Stimulated activated CD4-positive, alpha-beta T cell treated with anti-CD3 and anti-CD28 coated beads, Interleukin-4, amount 100 ng/mL, for 48 hours (primary cell): ENCODE measurements around the gene CLDN3.
"Not testable (repeated sequence)": the region's sequence is repeated elsewhere in the genome, so short reads cannot be mapped to it uniquely, and the experiment has no call there.

ENCODE experiments used
- DNase-seq, 2 donors: peaks; one replicate each; pipeline ENCODE4 v3.0.0-alpha.2; 2020; ENCODE audit warnings: low read depth in 2 of 2

CLDN3 gene

GRCh38 chr7:73770002-73770859 lies at the start of gene CLDN3:
CLDN3 (minus strand) TSS chr7:73770270; CDS start chr7:73770049, 221 bp downstream.
- DNase-seq = peak in 1 of 2 donors; percentile 10

GRCh38 chr7:73817121-73817520 lies 47.1 kb upstream of the CLDN3 start:
- DNase-seq = no peak

- no peak for DNase-seq
Observed at GRCh38 chr7:73815436-73815835, 45.4 kb upstream of the CLDN3 start.

- no peak for DNase-seq
Observed at GRCh38 chr7:73812996-73813395, 42.9 kb upstream of the CLDN3 start.

GRCh38 chr7:73811760-73812168 lies 41.7 kb upstream of the CLDN3 start:
- peak; percentile 44 to 49 for DNase-seq

- DNase-seq = no peak
Observed at GRCh38 chr7:73810998-73811360, 40.9 kb upstream of the CLDN3 start.

- DNase-seq = no peak
Observed at GRCh38 chr7:73809467-73809951, 39.4 kb upstream of the CLDN3 start.

- no peak for DNase-seq
Observed at GRCh38 chr7:73802459-73802858, 32.4 kb upstream of the CLDN3 start.

GRCh38 chr7:73801577-73801976 lies 31.5 kb upstream of the CLDN3 start:
- no peak for DNase-seq

- no peak for DNase-seq
Observed at GRCh38 chr7:73799282-73800141, 29.4 kb upstream of the CLDN3 start.

GRCh38 chr7:73797176-73797575 lies 27.1 kb upstream of the CLDN3 start:
- DNase-seq = not testable (repeated sequence)

GRCh38 chr7:73796656-73797055 lies 26.6 kb upstream of the CLDN3 start:
- DNase-seq = not testable (repeated sequence)

- DNase-seq = not testable (repeated sequence)
Observed at GRCh38 chr7:73795188-73795587, 25.1 kb upstream of the CLDN3 start.

- DNase-seq = not testable (repeated sequence)
Observed at GRCh38 chr7:73791170-73791690, 21.2 kb upstream of the CLDN3 start.

- no peak for DNase-seq
Observed at GRCh38 chr7:73789051-73789450, 19.0 kb upstream of the CLDN3 start.

GRCh38 chr7:73787786-73788048 lies 17.6 kb upstream of the CLDN3 start:
- DNase-seq = not testable (repeated sequence)

- no peak for DNase-seq
Observed at GRCh38 chr7:73786588-73786987, 16.5 kb upstream of the CLDN3 start.

- no peak for DNase-seq
Observed at GRCh38 chr7:73779517-73779916, 9.4 kb upstream of the CLDN3 start.

GRCh38 chr7:73778801-73779389 lies 8.8 kb upstream of the CLDN3 start:
- DNase-seq = no peak

GRCh38 chr7:73774923-73775322 lies 4.9 kb upstream of the CLDN3 start:
- no peak for DNase-seq

GRCh38 chr7:73773700-73774517 lies 3.8 kb upstream of the CLDN3 start:
- DNase-seq = no peak
